Mesodermal cell (in vitro differentiated cells): ENCODE measurements around the gene EXOG.

Experiments
- H3K27ac ChIP-seq: 2 replicates; pipeline ENCODE4 v1.7.0; 2013; ENCODE audit warnings: mild to moderate bottlenecking, low read depth, low read length, moderate library complexity; ENCODE audit not compliant: severe bottlenecking
- H3K36me3 ChIP-seq: 2 replicates; pipeline ENCODE4 v1.7.1; 2013; ENCODE audit warnings: mild to moderate bottlenecking, low read length, moderate library complexity; ENCODE audit not compliant: control insufficient read depth, insufficient read depth
- H3K4me1 ChIP-seq: one replicate; pipeline ENCODE4 v1.7.1; 2013; ENCODE audit warnings: mild to moderate bottlenecking, low read length; ENCODE audit not compliant: insufficient read depth, control insufficient read depth, poor library complexity, severe bottlenecking
- H3K4me3 ChIP-seq: 2 replicates; pipeline ENCODE4 v1.7.0; 2013; ENCODE audit warnings: low read length, control low read depth, mild to moderate bottlenecking; ENCODE audit not compliant: insufficient read depth, poor library complexity, severe bottlenecking; ENCODE audit errors: extremely low read depth
- H3K9me3 ChIP-seq: 2 replicates; pipeline ENCODE4 v1.7.1; 2013; ENCODE audit warnings: mild to moderate bottlenecking, low read length, moderate library complexity; ENCODE audit not compliant: control insufficient read depth
- WGBS, 2 experiments: methylation state at CpG; one replicate each; pipeline ENCODE4 v1.1.5; 2013; ENCODE audit warnings: missing lambda C conversion rate in 2 of 2; ENCODE audit not compliant: insufficient coverage in 2 of 2; 5-methylcytosine and 5-hydroxymethylcytosine counted together

EXOG gene

DNA sequence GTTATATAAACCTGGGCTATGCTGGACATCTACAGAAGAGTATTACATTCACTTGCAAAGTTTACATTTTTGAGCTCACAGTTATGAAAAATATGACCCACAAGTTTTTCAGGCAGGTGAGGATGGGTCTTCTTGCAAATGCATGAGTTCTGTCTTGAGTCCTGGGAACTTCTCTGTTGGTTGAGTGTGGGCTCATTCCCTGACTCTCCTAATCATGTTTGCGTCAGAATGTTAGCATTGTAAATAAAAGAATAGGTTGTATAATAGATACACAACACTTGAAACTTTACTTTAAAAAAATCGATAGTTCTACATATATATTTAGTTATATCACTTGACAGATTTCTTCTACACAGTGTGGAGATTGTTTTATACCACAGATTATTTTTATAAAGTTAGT is 7.2 kb upstream of the EXOG start:
- peaks cover 29% of the 10 kb centered on the region for H3K36me3 ChIP-seq
- H3K4me3 ChIP-seq, result no peak overlapping the region
- no peaks in the 10 kb centered on the region for H3K9me3 ChIP-seq
- no CpG with 5 or more reads among the region's 2 CpGs for WGBS, 2 experiments
- H3K27ac ChIP-seq, result no peak overlapping the region
- no peaks in the 10 kb centered on the region for H3K4me1 ChIP-seq

DNA sequence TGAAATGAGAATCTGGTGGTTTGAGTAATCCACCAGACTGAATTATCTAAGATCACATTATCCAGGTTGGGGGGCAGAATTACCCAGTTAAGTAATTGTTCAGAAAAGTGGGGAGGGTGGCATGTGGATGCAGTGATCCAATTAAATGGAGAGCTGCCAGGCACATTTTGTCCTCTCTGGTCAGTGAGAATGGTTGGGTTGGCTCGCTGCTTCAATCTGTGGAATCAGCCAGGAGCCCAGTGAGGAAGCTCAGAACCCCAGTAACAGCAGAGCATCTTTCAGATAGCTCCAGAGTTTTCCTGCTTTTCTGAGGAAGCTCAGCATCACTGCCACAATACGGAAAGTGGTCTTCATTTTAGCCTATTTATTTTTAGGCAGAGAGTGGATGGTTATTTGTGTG is 6.4 kb upstream of the EXOG start:
- Histone ChIP-seq H3K36me3 (peaks cover 23% of the 10 kb centered on the region), H3K4me1 (no peaks in the 10 kb centered on the region), H3K27ac (no peak overlapping the region), H3K9me3 (no peaks in the 10 kb centered on the region), H3K4me3 (no peak overlapping the region)
- 100% methylated on average over 2 of the region's 2 CpGs for WGBS, 2 experiments

DNA sequence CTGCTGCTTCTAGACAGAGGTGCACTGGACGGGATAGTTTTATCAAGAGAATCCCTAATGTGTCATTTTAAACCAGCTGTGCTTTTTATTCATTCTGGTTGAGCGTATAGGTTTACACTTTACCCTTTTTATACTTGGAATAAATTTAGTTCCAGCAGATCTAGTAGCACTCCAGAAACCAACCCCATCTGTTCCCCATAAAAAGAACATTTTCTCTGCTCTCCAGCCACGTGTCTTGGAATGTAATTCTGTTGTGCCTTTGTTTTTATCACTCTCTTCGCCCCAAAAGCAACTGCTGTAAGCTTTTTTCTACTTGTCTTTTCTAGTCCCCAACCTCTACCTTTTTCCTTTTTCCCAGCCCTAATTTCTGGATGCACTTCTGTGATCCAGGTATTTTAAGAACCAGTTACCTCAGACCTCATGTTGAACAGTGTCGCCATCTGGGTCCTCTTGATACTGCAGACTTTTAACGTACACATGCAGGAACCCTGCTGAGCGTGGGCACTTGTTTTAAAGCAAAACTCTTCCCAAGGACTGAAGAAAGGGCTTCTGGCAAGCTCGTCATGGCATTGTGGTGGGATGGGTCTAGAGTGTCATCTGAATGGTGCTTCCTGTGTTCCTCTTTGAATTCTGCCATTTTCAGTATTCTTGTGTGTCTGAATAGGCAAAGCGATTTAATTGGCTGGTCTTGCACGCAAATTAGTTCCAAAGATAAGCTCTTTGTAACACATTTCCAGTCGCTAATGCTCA is 5.7 kb upstream of the EXOG start:
- peaks cover 16% of the 10 kb centered on the region for H3K36me3 ChIP-seq
- H3K9me3 ChIP-seq, result no peaks in the 10 kb centered on the region
- 93 to 94% methylated on average over 6 to 8 of the region's 11 CpGs for WGBS, 2 experiments
- no peak overlapping the region for H3K27ac ChIP-seq
- no peak overlapping the region for H3K4me3 ChIP-seq
- no peaks in the 10 kb centered on the region for H3K4me1 ChIP-seq

DNA sequence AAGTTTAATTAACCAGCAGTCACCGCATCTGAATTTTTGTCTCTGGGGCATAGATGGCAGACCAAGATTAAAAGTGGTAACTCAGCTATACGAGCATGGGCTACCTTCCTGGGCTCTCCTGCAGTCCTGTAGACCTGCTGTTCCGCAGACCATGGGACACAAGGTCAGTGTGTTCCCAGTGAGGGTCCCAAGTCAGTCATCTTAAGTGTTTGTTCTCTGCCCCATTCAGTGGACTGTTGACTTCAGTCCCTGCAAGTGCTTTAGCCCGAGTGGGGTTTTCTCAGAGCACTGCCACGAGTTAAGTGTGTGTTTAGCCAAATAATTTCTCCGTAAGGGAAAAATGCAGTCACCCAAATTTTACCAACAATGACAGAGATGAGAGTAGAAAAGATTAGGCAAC is 4.9 kb upstream of the EXOG start:
- peaks cover 11% of the 10 kb centered on the region for H3K36me3 ChIP-seq
- 91 to 98% methylated on average over 3 to 4 of the region's 6 CpGs for WGBS, 2 experiments
- H3K4me3 ChIP-seq, result no peak overlapping the region
- H3K9me3 ChIP-seq, result no peaks in the 10 kb centered on the region
- no peaks in the 10 kb centered on the region for H3K4me1 ChIP-seq
- H3K27ac ChIP-seq, result no peak overlapping the region

DNA sequence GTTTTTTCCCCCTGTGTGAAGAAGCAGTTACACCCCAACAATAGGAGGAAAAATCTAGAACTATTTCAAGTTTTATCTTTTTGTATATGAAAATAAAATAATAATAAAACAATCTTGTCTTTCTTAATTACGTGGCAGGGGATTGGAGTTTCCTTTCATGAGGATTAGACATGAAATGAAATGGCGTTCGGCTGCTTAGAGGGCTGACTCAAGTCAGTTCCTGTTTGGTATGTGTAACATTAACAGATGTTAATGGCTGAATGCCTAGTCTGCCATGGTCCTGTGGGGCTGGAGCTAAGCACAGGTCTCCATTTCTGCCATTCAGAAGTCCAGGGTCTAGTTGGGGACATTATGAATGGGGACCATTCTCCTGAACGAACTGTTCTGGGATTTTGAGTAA is 3.1 kb upstream of the EXOG start:
- no peaks in the 10 kb centered on the region for H3K4me1 ChIP-seq
- no peak overlapping the region for H3K27ac ChIP-seq
- no peaks in the 10 kb centered on the region for H3K9me3 ChIP-seq
- H3K4me3 ChIP-seq, result no peak overlapping the region
- peaks cover 8% of the 10 kb centered on the region for H3K36me3 ChIP-seq
- WGBS, 2 experiments, result 94 to 100% methylated on average over 2 of the region's 4 CpGs

DNA sequence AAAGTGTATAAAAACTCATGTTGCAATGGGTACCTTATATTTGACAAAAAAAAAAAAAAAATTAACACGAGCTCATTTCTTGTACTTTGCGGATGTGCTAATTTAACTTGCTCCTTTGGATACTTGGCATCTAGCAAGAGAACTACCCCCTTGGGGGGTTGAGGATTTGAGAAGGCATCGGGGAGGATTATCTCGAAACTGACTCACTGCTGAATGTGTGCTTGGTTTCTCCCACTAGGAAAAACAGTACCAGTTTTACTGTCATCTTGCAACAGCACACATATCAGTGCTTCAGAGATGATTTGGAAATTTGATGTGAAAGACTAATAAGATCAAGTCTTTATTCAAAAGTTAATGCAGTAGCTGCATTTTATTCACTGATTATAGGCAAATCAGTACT is 891 bp downstream of the EXOG start:
- H3K9me3 ChIP-seq, result no peaks in the 10 kb centered on the region
- H3K4me1 ChIP-seq, result peaks cover 10% of the 10 kb centered on the region
- no peak overlapping the region for H3K27ac ChIP-seq
- WGBS, 2 experiments, result no CpG with 5 or more reads among the region's 4 CpGs
- H3K36me3 ChIP-seq, result peaks cover 13% of the 10 kb centered on the region
- H3K4me3 ChIP-seq, result peak overlapping the region; percentile 65

DNA sequence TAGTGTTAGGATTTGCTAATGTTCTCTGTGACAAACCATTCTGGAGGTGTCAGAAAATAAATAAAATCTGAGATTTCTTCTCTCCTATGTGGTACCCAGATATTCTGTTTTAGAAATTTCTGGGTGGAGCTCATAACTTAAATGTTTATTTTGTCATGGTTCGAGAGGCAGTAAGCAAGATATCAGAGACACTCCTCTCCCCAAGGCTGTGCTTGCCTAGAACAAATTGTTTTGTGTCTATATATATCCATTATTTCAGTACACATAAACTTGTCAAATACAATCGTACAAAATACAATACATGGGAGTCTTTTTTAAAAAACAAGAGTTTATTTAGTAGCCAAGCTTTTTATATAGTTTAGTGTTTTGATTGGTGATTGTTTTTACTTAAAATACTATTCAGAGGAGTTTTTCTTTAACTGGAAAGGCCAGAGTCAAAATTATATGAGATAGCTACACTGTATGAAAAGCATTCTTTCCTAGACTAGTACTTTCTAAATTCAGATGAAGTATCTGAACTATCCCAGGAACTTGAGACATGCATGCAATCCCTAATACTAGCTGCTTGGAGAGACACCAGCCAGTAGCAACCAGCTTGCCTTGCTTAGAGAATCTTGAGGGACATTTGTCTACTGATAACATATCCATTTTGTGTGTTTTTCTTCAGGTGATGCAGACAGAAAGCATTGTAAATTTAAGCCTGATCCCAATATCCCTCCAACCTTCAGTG is 4.7 kb downstream of the EXOG start:
- Histone ChIP-seq H3K27ac (no peak overlapping the region), H3K4me1 (peaks cover 10% of the 10 kb centered on the region), H3K4me3 (no peak overlapping the region), H3K36me3 (peaks cover 26% of the 10 kb centered on the region), H3K9me3 (no peaks in the 10 kb centered on the region)
- WGBS, 2 experiments, result no CpG with 5 or more reads among the region's 2 CpGs

DNA sequence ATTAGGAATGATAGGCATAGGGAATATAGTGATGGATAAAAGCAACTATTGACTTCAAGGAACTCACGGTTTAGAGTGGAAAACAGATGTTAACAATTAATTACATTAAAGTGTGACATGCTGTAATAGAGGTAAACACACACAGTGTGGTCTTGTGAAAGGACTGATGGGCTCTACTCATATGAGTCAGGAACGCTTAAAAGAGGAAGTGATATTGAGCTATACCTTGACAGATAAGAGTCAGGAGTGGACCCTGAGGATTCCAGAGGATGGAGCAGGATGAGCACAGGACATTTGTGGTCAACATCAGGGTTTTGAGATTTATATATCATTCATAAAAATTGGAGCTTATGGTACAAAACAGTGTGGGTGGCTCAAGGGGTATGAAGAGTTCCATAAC is 11.0 kb downstream of the EXOG start:
- 92 to 100% methylated on average over 1 to 2 of the region's 2 CpGs for WGBS, 2 experiments
- Histone ChIP-seq H3K27ac (no peak overlapping the region), H3K9me3 (no peaks in the 10 kb centered on the region), H3K36me3 (peaks cover 28% of the 10 kb centered on the region), H3K4me3 (no peak overlapping the region), H3K4me1 (no peaks in the 10 kb centered on the region)

DNA sequence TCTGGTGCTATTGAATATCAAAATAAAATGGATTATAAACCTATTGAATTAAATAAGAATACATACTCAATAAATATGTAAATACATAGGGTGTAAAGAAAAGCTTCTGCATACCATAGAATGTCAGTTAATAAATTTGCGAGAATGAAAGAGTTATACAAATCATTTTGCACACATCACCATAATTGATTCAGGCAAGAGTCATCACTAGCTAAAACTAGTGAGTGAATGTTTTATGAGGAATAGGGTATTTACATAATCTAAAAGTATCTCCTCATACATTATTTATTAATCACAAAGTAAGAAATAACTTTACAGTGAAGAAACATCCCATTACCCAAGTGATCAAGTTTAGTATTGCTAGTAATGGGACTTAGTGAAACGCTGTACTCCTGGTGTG is 13.6 kb downstream of the EXOG start:
- H3K4me3 ChIP-seq, result no peak overlapping the region
- peaks cover 35% of the 10 kb centered on the region for H3K36me3 ChIP-seq
- 100% methylated on average over 1 of the region's 2 CpGs; no CpG with 5 or more reads in 1 of the 2 experiments for WGBS, 2 experiments
- no peaks in the 10 kb centered on the region for H3K4me1 ChIP-seq
- no peak overlapping the region for H3K27ac ChIP-seq
- H3K9me3 ChIP-seq, result no peaks in the 10 kb centered on the region

DNA sequence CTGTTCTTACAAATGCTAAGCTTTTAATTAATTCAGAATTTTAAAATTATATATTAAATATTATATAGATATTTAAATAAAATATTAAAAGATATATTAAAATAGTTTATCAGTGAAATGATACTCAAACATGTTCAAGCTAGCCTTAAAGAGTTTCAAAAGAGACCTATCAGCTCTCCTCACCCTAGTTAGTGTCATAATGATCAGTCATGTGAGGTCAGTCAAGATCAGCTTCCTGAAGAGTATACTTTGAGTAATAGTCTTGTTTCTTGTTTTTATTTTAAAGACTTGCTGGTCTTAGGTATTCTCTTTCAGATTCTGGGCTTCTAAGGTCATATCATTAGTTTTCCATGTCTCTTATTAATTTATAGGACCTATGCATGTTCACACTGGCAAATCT is 14.5 kb downstream of the EXOG start:
- Histone ChIP-seq H3K4me3 (no peak overlapping the region), H3K4me1 (no peaks in the 10 kb centered on the region), H3K9me3 (no peaks in the 10 kb centered on the region), H3K27ac (no peak overlapping the region), H3K36me3 (peaks cover 37% of the 10 kb centered on the region)

DNA sequence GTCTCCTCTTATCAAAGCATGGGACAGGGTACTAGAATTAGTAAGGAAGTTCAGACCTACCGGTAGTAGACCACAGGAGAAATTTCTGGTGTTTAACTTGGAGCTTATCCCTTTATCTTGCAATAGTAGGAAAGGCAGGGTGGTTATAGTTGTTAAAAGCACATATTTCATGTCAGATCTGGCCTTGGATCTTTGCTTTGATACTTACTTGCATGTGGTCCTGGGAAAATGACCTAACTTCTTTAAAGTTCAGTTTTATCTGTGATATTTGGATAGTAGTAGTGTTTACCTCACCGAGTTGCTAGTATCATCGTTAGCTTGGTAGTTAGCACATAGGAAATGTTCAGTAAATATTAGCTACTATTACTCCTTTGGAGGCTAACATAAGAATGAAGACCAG is 15.4 kb downstream of the EXOG start:
- no peaks in the 10 kb centered on the region for H3K4me1 ChIP-seq
- no peak overlapping the region for H3K27ac ChIP-seq
- WGBS, 2 experiments, result 80 to 100% methylated on average over 1 of the region's 3 CpGs
- H3K9me3 ChIP-seq, result no peaks in the 10 kb centered on the region
- H3K36me3 ChIP-seq, result peaks cover 33% of the 10 kb centered on the region
- H3K4me3 ChIP-seq, result no peak overlapping the region
